ENCODE measurements around the gene ARHGEF2.

The ARHGEF2 gene

DNA sequence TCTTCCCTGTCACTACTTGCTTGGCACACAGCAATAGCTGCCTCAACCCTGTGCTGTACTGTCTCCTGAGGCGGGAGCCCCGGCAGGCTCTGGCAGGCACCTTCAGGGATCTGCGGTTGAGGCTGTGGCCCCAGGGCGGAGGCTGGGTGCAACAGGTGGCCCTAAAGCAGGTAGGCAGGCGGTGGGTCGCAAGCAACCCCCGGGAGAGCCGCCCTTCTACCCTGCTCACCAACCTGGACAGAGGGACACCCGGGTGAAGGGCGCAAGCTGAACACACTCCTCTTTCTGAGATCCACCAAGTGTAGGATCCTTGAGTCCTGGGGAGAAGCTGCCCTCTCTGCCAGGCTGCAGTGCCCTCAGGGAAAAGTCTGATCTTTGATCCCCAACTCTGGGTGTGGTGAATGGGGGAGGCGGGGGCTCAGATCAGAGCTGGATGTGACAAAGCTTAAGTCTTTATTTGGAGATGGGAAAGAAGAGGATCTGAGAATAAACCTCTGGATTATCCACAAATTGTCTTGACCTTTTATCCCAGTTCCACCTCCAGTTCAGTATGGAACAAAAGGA, 35.7 kb downstream of the ARHGEF2 start:
- H3K9me3 ChIP-seq (ENCODE audit: insufficient read depth, low read length), result no peaks in the 10 kb centered on the region
- no peak overlapping the region for H3K4me2 ChIP-seq (ENCODE audit: low read depth, low read length, poor library complexity, severe bottlenecking)
- H3K36me3 ChIP-seq (ENCODE audit: low read length), result 0 out of 2 replicates have a peak, but pooled peaks cover 4% of the 10 kb centered on the region
- no peak overlapping the region for H3K4me3 ChIP-seq (ENCODE audit: insufficient read depth, low read length, poor library complexity, severe bottlenecking)
- H3F3A ChIP-seq (ENCODE audit: insufficient read depth), result peaks cover 20% of the 10 kb centered on the region
- no peaks in the 10 kb centered on the region for H3K27me3 ChIP-seq (ENCODE audit: low read length)
- H3K27ac ChIP-seq (ENCODE audit: low read depth, low read length), result no peak overlapping the region
- H4K20me1 ChIP-seq (ENCODE audit: low read depth, low read length), result no peaks in the 10 kb centered on the region
- TF ChIP-seq EZH2phosphoT487 (conservative IDR thresholded peaks at IDR 0.05; ENCODE audit: low read length), result no peak
- TF ChIP-seq, protein P1, sequence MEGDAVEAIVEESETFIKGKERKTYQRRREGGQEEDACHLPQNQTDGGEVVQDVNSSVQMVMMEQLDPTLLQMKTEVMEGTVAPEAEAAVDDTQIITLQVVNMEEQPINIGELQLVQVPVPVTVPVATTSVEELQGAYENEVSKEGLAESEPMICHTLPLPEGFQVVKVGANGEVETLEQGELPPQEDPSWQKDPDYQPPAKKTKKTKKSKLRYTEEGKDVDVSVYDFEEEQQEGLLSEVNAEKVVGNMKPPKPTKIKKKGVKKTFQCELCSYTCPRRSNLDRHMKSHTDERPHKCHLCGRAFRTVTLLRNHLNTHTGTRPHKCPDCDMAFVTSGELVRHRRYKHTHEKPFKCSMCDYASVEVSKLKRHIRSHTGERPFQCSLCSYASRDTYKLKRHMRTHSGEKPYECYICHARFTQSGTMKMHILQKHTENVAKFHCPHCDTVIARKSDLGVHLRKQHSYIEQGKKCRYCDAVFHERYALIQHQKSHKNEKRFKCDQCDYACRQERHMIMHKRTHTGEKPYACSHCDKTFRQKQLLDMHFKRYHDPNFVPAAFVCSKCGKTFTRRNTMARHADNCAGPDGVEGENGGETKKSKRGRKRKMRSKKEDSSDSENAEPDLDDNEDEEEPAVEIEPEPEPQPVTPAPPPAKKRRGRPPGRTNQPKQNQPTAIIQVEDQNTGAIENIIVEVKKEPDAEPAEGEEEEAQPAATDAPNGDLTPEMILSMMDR (IDR thresholded peaks at IDR 0.05; ENCODE audit: insufficient read depth, low read length, poor library complexity, severe bottlenecking), result no peak
- no peak overlapping the region for H3K9ac ChIP-seq (ENCODE audit: low read length)
- no peaks in the 10 kb centered on the region for H3K9me2 ChIP-seq (replicated peaks; ENCODE audit: insufficient read depth, low read length)
- no peak overlapping the region for H2AFZ ChIP-seq (ENCODE audit: low read depth, low read length, severe bottlenecking)
- no peaks in the 10 kb centered on the region for H3K79me2 ChIP-seq (ENCODE audit: insufficient read depth, low read length)

DNA sequence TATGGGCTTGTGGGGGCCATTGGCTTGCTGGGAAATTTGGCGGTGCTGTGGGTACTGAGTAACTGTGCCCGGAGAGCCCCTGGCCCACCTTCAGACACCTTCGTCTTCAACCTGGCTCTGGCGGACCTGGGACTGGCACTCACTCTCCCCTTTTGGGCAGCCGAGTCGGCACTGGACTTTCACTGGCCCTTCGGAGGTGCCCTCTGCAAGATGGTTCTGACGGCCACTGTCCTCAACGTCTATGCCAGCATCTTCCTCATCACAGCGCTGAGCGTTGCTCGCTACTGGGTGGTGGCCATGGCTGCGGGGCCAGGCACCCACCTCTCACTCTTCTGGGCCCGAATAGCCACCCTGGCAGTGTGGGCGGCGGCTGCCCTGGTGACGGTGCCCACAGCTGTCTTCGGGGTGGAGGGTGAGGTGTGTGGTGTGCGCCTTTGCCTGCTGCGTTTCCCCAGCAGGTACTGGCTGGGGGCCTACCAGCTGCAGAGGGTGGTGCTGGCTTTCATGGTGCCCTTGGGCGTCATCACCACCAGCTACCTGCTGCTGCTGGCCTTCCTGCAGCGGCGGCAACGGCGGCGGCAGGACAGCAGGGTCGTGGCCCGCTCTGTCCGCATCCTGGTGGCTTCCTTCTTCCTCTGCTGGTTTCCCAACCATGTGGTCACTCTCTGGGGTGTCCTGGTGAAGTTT, 36.4 kb downstream of the ARHGEF2 start:
- H2AFZ ChIP-seq (ENCODE audit: low read depth, low read length, severe bottlenecking), result no peak overlapping the region
- no peaks in the 10 kb centered on the region for H4K20me1 ChIP-seq (ENCODE audit: low read depth, low read length)
- H3K9me2 ChIP-seq (replicated peaks; ENCODE audit: insufficient read depth, low read length), result no peaks in the 10 kb centered on the region
- H3K27ac ChIP-seq (ENCODE audit: low read depth, low read length), result no peak overlapping the region
- H3K4me2 ChIP-seq (ENCODE audit: low read depth, low read length, poor library complexity, severe bottlenecking), result no peak overlapping the region
- TF ChIP-seq, protein P1 (IDR thresholded peaks at IDR 0.05; ENCODE audit: insufficient read depth, low read length, poor library complexity, severe bottlenecking), result no peak
- TF ChIP-seq EZH2phosphoT487 (conservative IDR thresholded peaks at IDR 0.05; ENCODE audit: low read length), result no peak
- H3F3A ChIP-seq (ENCODE audit: insufficient read depth), result peaks cover 13% of the 10 kb centered on the region
- no peaks in the 10 kb centered on the region for H3K36me3 ChIP-seq (ENCODE audit: low read length)
- no peak overlapping the region for H3K4me3 ChIP-seq (ENCODE audit: insufficient read depth, low read length, poor library complexity, severe bottlenecking)
- H3K9ac ChIP-seq (ENCODE audit: low read length), result no peak overlapping the region
- H3K27me3 ChIP-seq (ENCODE audit: low read length), result no peaks in the 10 kb centered on the region
- no peaks in the 10 kb centered on the region for H3K9me3 ChIP-seq (ENCODE audit: insufficient read depth, low read length)
- H3K79me2 ChIP-seq (ENCODE audit: insufficient read depth, low read length), result no peaks in the 10 kb centered on the region

DNA sequence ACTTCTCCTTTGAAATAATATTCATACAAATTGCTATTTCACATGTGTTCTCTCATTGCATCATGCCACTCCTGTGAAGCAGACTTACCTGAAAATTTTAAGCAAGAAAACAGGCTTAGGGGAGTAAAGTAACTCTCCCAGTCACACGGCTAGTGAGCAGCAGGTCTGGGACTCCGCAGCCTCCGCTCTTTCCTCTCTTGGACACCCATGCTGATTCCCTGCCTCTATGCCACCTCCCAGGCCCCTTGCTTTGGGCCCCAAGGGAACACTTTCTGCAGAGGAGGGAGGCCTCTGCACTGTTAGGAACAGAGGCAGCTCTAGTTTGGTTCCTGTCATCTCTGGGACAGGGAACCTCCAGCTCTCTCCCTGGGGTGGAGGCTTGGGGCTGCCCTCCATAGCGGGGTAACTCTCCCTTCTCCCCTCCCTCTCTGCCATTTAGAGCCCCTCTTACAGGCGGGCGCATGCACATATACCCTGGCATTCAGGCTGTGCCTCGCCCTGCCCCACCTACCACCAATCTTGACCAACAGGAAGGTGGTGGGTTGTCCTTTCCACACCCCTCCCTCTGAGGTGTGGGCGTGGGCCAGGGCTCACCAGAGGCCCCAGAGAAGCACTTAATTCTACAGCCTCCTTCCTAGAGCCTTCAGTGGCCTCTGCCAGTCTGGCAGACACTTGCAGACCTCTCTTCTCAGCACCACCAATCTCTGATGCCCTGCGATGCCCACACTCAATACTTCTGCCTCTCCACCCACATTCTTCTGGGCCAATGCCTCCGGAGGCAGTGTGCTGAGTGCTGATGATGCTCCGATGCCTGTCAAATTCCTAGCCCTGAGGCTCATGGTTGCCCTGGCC, 37.1 kb downstream of the ARHGEF2 start, which contains the start of gene RXFP4:
Gene RXFP4 (plus strand): TSS at position 646 of the 852 bp plus-strand sequence. CDS start 72 bp downstream, at position 718.
- Histone ChIP-seq H3F3A (ENCODE audit: insufficient read depth) (peaks cover 8% of the 10 kb centered on the region), H3K79me2 (ENCODE audit: insufficient read depth, low read length) (no peaks in the 10 kb centered on the region), H3K36me3 (ENCODE audit: low read length) (no peaks in the 10 kb centered on the region), H2AFZ (ENCODE audit: low read depth, low read length, severe bottlenecking) (no peak within 1 kb of the TSS), H3K9me2 (replicated peaks; ENCODE audit: insufficient read depth, low read length) (no peaks in the 10 kb centered on the region), H3K27me3 (ENCODE audit: low read length) (no peaks in the 10 kb centered on the region), H4K20me1 (ENCODE audit: low read depth, low read length) (no peaks in the 10 kb centered on the region), H3K4me3 (ENCODE audit: insufficient read depth, low read length, poor library complexity, severe bottlenecking) (no peak within 1 kb of the TSS), H3K4me2 (ENCODE audit: low read depth, low read length, poor library complexity, severe bottlenecking) (no peak within 1 kb of the TSS), H3K27ac (ENCODE audit: low read depth, low read length) (no peak within 1 kb of the TSS), H3K9ac (ENCODE audit: low read length) (no peak within 1 kb of the TSS), H3K9me3 (ENCODE audit: insufficient read depth, low read length) (no peaks in the 10 kb centered on the region)
- TF ChIP-seq, protein P1 (IDR thresholded peaks at IDR 0.05; ENCODE audit: insufficient read depth, low read length, poor library complexity, severe bottlenecking), result no peak
- no peak for TF ChIP-seq EZH2phosphoT487 (conservative IDR thresholded peaks at IDR 0.05; ENCODE audit: low read length)

Data from SU-DHL-6 (cell line).